Mononuclear cell (primary cell): ENCODE data around the gene GATA2. TPM values are rescaled to one million over a fixed set of nuclear protein-coding genes. Genes with fewer than 3 reads are reported as not detected.
A peak's percentile ranks its signal among the peaks of the same experiment; 100 is the strongest.

Source experiments
- H3K27me3 ChIP-seq: 2 replicates; pipeline ENCODE4 v1.6.0; 2011; ENCODE audit warnings: low read length, control low read depth; ENCODE audit not compliant: insufficient read depth
- H3K4me1 ChIP-seq: 2 replicates; pipeline ENCODE4 v1.5.1; 2011; ENCODE audit warnings: mild to moderate bottlenecking, low read length, control low read depth; ENCODE audit not compliant: insufficient read depth
- H3K4me3 ChIP-seq: 2 replicates; pipeline ENCODE4 v1.5.1; 2011; ENCODE audit warnings: mild to moderate bottlenecking, low read length, moderate library complexity
- H3K9me3 ChIP-seq: 2 replicates; pipeline ENCODE4 v1.5.1; 2011; ENCODE audit warnings: low read depth, mild to moderate bottlenecking, control low read depth, low read length
- total RNA-seq: library from RNA; depleted of rRNA; stranded (reverse); fragments of >200 nt; gene quantifications from one replicate; pipeline ENCODE4 v1.2.3, GENCODE V29; 2012

Gene GATA2
- total RNA-seq, 1 donor = 2.9 TPM

- no peaks in the 10 kb centered on the region for H3K9me3 ChIP-seq
- H3K4me1 ChIP-seq = peaks cover 20% of the 10 kb centered on the region
- peaks cover 68% of the 10 kb centered on the region for H3K27me3 ChIP-seq
- H3K4me3 ChIP-seq = no peak overlapping the region
These were observed 3.1 kb upstream of the GATA2 start for GRCh38 chr3:128496019-128496601.

- peaks cover 73% of the 10 kb centered on the region for H3K27me3 ChIP-seq
- no peak overlapping the region for H3K4me3 ChIP-seq
- no peaks in the 10 kb centered on the region for H3K9me3 ChIP-seq
- peaks cover 22% of the 10 kb centered on the region for H3K4me1 ChIP-seq
These were observed 2.5 kb upstream of the GATA2 start for GRCh38 chr3:128495435-128495970.

DNA sequence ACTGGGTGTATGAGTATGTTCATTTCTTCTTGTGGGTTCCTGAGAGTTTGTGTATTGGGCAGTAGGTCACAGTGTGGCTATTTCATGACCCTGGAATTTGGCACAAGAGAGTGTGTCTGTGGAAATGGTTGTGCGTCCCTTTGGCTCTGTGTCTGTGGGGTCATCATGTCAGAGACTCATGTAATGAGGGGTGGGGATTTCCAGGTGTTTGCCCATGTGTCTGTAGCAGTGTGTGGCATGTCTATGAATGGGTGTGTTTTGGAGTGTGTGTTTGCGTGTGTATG is 1.3 kb upstream of the GATA2 start:
- Histone ChIP-seq H3K4me1 (peaks cover 34% of the 10 kb centered on the region), H3K27me3 (peaks cover 76% of the 10 kb centered on the region), H3K4me3 (no peak overlapping the region), H3K9me3 (no peaks in the 10 kb centered on the region)

GRCh38 chr3:128493570-128494366 is 767 bp upstream of the GATA2 start:
- H3K9me3 ChIP-seq = no peaks in the 10 kb centered on the region
- no peak overlapping the region for H3K4me3 ChIP-seq
- peaks cover 39% of the 10 kb centered on the region for H3K4me1 ChIP-seq
- H3K27me3 ChIP-seq = peaks cover 81% of the 10 kb centered on the region

GRCh38 chr3:128491941-128492670 is 895 bp downstream of the GATA2 start:
- peaks cover 52% of the 10 kb centered on the region for H3K4me1 ChIP-seq
- H3K27me3 ChIP-seq = peaks cover 90% of the 10 kb centered on the region
- peak overlapping the region; percentile 26 for H3K4me3 ChIP-seq
- no peaks in the 10 kb centered on the region for H3K9me3 ChIP-seq

DNA sequence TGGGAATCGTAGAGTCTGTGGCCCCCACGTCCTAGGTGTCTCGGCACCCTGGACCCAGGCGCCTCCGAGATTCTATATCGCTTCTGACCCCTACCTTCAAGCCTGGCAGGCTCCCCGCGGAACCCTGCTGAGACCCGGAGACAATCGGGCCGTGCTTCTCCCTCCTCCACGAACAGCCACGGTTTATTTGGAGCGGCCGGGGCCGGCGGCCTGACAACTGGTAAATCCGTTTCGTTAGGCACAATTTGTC is 1.4 kb downstream of the GATA2 start:
- Histone ChIP-seq H3K27me3 (peaks cover 90% of the 10 kb centered on the region), H3K9me3 (no peaks in the 10 kb centered on the region), H3K4me1 (peaks cover 57% of the 10 kb centered on the region), H3K4me3 (peak overlapping the region; percentile 26)

GRCh38 chr3:128490915-128491690 is 1.9 kb downstream of the GATA2 start:
- Histone ChIP-seq H3K27me3 (peaks cover 93% of the 10 kb centered on the region), H3K9me3 (no peaks in the 10 kb centered on the region), H3K4me3 (peak overlapping the region; percentile 24), H3K4me1 (peaks cover 60% of the 10 kb centered on the region)

- H3K4me3 ChIP-seq = peak overlapping the region; percentile 24
- peaks cover 60% of the 10 kb centered on the region for H3K4me1 ChIP-seq
- H3K27me3 ChIP-seq = peaks cover 92% of the 10 kb centered on the region
- H3K9me3 ChIP-seq = no peaks in the 10 kb centered on the region
These were observed 2.4 kb downstream of the GATA2 start for GRCh38 chr3:128490650-128490914.

DNA sequence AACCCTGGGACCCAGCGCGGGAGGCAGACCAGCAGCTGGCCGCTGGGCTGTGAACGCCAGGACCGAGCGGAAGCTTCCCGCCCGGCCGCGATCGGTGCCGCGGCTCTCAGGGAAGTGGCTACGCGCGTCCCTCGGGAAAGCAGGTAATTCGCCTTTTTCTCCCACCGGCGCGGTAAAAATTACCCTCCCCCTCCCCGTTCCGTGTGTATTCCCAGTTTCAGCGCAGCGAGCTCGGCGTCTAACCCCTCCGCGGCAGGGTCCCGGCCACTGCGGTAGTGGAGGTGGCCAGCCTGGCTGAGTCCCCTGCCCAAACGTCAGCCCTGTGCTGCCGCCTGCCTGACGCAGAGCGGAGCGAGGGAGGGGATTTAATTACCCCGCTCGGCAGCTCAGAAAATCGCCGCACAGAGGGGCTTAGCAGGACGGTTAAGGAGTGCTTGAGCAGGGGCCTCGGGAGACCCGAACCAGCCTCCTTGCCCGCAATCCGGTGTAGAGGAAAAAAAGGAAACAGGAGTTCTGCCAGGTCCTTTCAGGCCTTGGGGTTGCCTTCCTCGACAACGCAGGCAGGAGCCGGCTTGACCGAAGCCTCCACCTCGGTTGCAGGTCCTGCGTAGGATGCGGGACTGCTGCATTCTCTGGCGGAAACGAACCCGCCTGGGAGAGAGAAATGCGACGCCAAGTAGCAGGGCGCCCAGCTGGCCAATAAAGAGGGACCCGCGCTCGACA is 2.9 kb downstream of the GATA2 start:
- H3K27me3 ChIP-seq = peaks cover 94% of the 10 kb centered on the region
- no peaks in the 10 kb centered on the region for H3K9me3 ChIP-seq
- peaks cover 60% of the 10 kb centered on the region for H3K4me1 ChIP-seq
- peak overlapping the region; percentile 24 for H3K4me3 ChIP-seq

- H3K4me1 ChIP-seq = peaks cover 60% of the 10 kb centered on the region
- peak overlapping the region; percentile 24 for H3K4me3 ChIP-seq
- H3K9me3 ChIP-seq = no peaks in the 10 kb centered on the region
- H3K27me3 ChIP-seq = peaks cover 94% of the 10 kb centered on the region
These were observed 3.4 kb downstream of the GATA2 start for GRCh38 chr3:128489674-128489926.

- Histone ChIP-seq H3K9me3 (no peaks in the 10 kb centered on the region), H3K4me3 (peak overlapping the region; percentile 24), H3K4me1 (peaks cover 61% of the 10 kb centered on the region), H3K27me3 (peaks cover 94% of the 10 kb centered on the region)
These were observed 3.9 kb downstream of the GATA2 start for GRCh38 chr3:128488991-128489673.

- H3K4me3 ChIP-seq = no peak overlapping the region
- H3K9me3 ChIP-seq = no peaks in the 10 kb centered on the region
- H3K4me1 ChIP-seq = peaks cover 66% of the 10 kb centered on the region
- peaks cover 94% of the 10 kb centered on the region for H3K27me3 ChIP-seq
These were observed 4.4 kb downstream of the GATA2 start for GRCh38 chr3:128488636-128488990.

GRCh38 chr3:128487813-128488635 is 5.0 kb downstream of the GATA2 start:
- peaks cover 94% of the 10 kb centered on the region for H3K27me3 ChIP-seq
- H3K4me3 ChIP-seq = peak overlapping the region; percentile 24

GRCh38 chr3:128487538-128487812 is 5.5 kb downstream of the GATA2 start:
- Histone ChIP-seq H3K4me3 (peak overlapping the region; percentile 24), H3K27me3 (peaks cover 98% of the 10 kb centered on the region), H3K9me3 (no peaks in the 10 kb centered on the region), H3K4me1 (peaks cover 68% of the 10 kb centered on the region)

More at GRCh38 chr3:128487813-128488635, 5.0 kb downstream of the GATA2 start:
- Histone ChIP-seq H3K9me3 (no peaks in the 10 kb centered on the region), H3K4me1 (peaks cover 72% of the 10 kb centered on the region)
